HG03280 (cell line): ENCODE measurements around the gene USP53.
"Not testable (repeated sequence)": the region's sequence is repeated elsewhere in the genome, so short reads cannot be mapped to it uniquely, and the experiment has no call there.

Experiments
- ATAC-seq: cut with Tn5 transposase; IDR thresholded peaks from one replicate; pipeline ENCODE4 v1.9.1; 2021; ENCODE audit warnings: mild to moderate bottlenecking, moderate library complexity; ENCODE audit not compliant: unreplicated experiment

Gene USP53

GRCh38 chr4:119268466-119268865 is 56.0 kb downstream of the USP53 start:
- no peak for ATAC-seq

GRCh38 chr4:119271361-119272085 is 59.0 kb downstream of the USP53 start:
- ATAC-seq: no peak

- ATAC-seq: not testable (repeated sequence)
These were observed 67.0 kb downstream of the USP53 start for GRCh38 chr4:119279541-119279940.

GRCh38 chr4:119279945-119280344 is 67.4 kb downstream of the USP53 start:
- ATAC-seq: not testable (repeated sequence)

GRCh38 chr4:119281393-119281792 is 68.9 kb downstream of the USP53 start:
- no peak for ATAC-seq

- peak; percentile 85 for ATAC-seq
These were observed 72.6 kb downstream of the USP53 start for GRCh38 chr4:119284876-119285780.

- no peak for ATAC-seq
These were observed 74.0 kb downstream of the USP53 start for GRCh38 chr4:119286377-119287002.

- no peak for ATAC-seq
These were observed 76.8 kb downstream of the USP53 start for GRCh38 chr4:119289313-119289712.

GRCh38 chr4:119290598-119290997 is 78.1 kb downstream of the USP53 start:
- no peak for ATAC-seq

- ATAC-seq: no peak
These were observed 83.8 kb downstream of the USP53 start for GRCh38 chr4:119296356-119296755.

- no peak for ATAC-seq
These were observed 85.3 kb downstream of the USP53 start for GRCh38 chr4:119297795-119298194.

GRCh38 chr4:119299260-119299671 is 86.8 kb downstream of the USP53 start:
- no peak for ATAC-seq

GRCh38 chr4:119299741-119300100 is 87.2 kb downstream of the USP53 start:
- peak; percentile 56 for ATAC-seq

- ATAC-seq: peak; percentile 94
These were observed 87.8 kb downstream of the USP53 start for GRCh38 chr4:119300101-119300978.

GRCh38 chr4:119302073-119302832 is 89.7 kb downstream of the USP53 start:
- no peak for ATAC-seq

GRCh38 chr4:119303587-119304305 is 91.2 kb downstream of the USP53 start:
- no peak for ATAC-seq

GRCh38 chr4:119304431-119304830 is 91.9 kb downstream of the USP53 start:
- no peak for ATAC-seq

- ATAC-seq: no peak
These were observed 95.1 kb downstream of the USP53 start for GRCh38 chr4:119307606-119308005.

- no peak for ATAC-seq
These were observed 98.3 kb downstream of the USP53 start for GRCh38 chr4:119310826-119311225.
